Nephron (organoid): Measurements from ENCODE around the gene CHRM4.

ENCODE experiments used
- H3K27ac Mint-ChIP-seq, 3 experiments: 2 replicates each; pipeline ENCODE4 v1.8.0; 2020; ENCODE audit warnings: mixed read lengths in 3 of 3, mild to moderate bottlenecking in 2 of 3, moderate library complexity in 1 of 3
- H3K27me3 Mint-ChIP-seq: 2 replicates; pipeline ENCODE4 v1.8.0; 2021; ENCODE audit warnings: low read depth, mild to moderate bottlenecking, moderate library complexity, mixed read lengths
- H3K36me3 Mint-ChIP-seq: 2 replicates; pipeline ENCODE4 v1.8.0; 2020; ENCODE audit warnings: low read depth, mixed read lengths
- H3K4me1 Mint-ChIP-seq: 2 replicates; pipeline ENCODE4 v1.8.0; 2020; ENCODE audit warnings: mixed read lengths
- H3K4me3 Mint-ChIP-seq, 3 experiments: 2 replicates each; pipeline ENCODE4 v1.8.0; 2020; ENCODE audit warnings: mild to moderate bottlenecking in 3 of 3, mixed read lengths in 3 of 3, moderate library complexity in 2 of 3
- H3K9me3 Mint-ChIP-seq: 2 replicates; pipeline ENCODE4 v1.8.0; 2020; ENCODE audit warnings: mixed read lengths
- CTCF ChIP-seq, 3 experiments: fragments of 200-600 bp; sonication (generic); IDR thresholded peaks; one replicate each; pipeline ENCODE4 v1.5.0; 2021; ENCODE audit warnings: antibody characterized with exemption in 3 of 3; ENCODE audit not compliant: unreplicated experiment in 3 of 3

Gene CHRM4

DNA sequence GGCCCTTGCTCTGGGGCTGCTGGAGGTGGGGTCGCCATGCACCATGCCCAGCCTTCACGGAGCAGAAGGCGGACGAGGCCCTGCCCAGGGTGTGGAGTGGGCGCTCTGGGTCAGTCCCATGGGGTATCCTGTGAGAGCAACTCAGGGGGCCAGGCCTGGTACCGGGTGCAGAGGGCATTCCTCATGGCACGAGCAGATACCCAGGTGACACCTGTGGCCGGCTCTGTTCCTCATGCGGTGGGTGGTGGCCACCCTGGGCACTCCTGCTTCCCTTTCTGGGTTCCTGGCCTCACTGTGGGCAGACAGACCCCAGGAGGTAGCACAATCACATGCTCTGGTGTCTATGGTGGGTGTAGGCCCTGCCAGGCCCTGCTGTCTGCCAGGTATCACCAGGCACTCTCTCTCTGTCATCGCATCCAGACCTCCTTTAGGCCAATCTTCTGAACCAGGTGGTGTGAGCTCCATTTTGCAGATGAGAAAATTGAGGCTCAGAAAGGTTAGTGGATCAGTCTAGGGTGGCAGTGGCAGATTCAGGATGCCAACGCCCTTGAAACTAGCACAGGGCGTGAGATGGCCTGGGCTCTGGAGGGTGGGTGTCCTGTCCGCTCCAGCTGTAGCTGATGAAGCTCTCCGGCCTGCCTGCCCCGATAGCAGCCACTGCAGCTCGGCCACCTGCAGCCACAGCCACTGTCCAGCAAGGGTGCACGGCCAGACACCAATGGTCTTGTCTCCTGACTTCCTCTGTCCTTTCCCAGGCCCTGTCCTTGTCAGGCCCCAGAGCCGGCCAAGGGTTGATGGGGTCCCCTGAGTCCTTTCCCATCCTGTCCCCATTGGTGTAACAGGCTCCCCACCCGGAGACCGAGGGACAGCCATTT, 29.2 kb downstream of the CHRM4 start:
- H3K27ac Mint-ChIP-seq, result peak overlapping the region; percentile 40 to 84 (median 70)
- no peaks in the 10 kb centered on the region for H3K36me3 Mint-ChIP-seq
- H3K4me3 Mint-ChIP-seq, result peak overlapping the region; percentile 29 to 74 (median 56)
- no peaks in the 10 kb centered on the region for H3K27me3 Mint-ChIP-seq
- H3K9me3 Mint-ChIP-seq, result no peaks in the 10 kb centered on the region
- peaks cover 45% of the 10 kb centered on the region for H3K4me1 Mint-ChIP-seq
- no peak for TF ChIP-seq CTCF (IDR thresholded peaks at IDR 0.05; ENCODE audit: unreplicated experiment in 3 of 3)

- Mint-ChIP-seq H3K36me3 (no peaks in the 10 kb centered on the region), H3K27ac (peak overlapping the region; percentile 72 to 83 (median 74)), H3K4me1 (peaks cover 45% of the 10 kb centered on the region), H3K4me3 (peak overlapping the region; percentile 46 to 82 (median 56)), H3K9me3 (no peaks in the 10 kb centered on the region), H3K27me3 (no peaks in the 10 kb centered on the region)
- no peak for TF ChIP-seq CTCF (IDR thresholded peaks at IDR 0.05; ENCODE audit: unreplicated experiment in 3 of 3)
Measured at GRCh38 chr11:46361283-46362155, 30.1 kb downstream of the CHRM4 start.

GRCh38 chr11:46360878-46361277, 30.7 kb downstream of the CHRM4 start:
- no peaks in the 10 kb centered on the region for H3K36me3 Mint-ChIP-seq
- peak overlapping the region; percentile 72 to 83 (median 74) for H3K27ac Mint-ChIP-seq
- TF ChIP-seq CTCF (IDR thresholded peaks at IDR 0.05; ENCODE audit: unreplicated experiment in 3 of 3), result no peak
- H3K9me3 Mint-ChIP-seq, result no peaks in the 10 kb centered on the region
- peak overlapping the region; percentile 46 to 82 (median 56) for H3K4me3 Mint-ChIP-seq
- peaks cover 49% of the 10 kb centered on the region for H3K4me1 Mint-ChIP-seq
- no peaks in the 10 kb centered on the region for H3K27me3 Mint-ChIP-seq

DNA sequence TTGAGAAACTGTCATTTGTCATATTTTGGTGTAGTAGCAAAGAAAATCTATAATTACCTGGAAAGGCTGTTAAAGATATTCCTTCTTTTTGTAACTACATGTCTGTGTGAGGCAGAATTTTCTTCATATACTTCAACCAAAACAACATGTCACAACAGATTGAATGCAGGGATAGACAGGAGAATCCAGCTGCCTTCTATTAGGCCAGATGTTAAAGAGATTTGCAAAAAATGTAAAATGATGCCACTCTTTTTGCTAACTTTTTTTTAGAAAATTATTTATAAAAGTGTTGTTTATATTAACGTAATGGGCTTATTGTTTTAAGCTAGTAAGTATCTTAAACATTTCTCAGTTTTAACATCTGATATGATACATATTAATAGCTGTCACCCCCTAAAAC, 31.6 kb downstream of the CHRM4 start:
- Mint-ChIP-seq H3K4me3 (no peak overlapping the region), H3K9me3 (no peaks in the 10 kb centered on the region), H3K27ac (no peak overlapping the region), H3K27me3 (no peaks in the 10 kb centered on the region), H3K36me3 (no peaks in the 10 kb centered on the region), H3K4me1 (peaks cover 40% of the 10 kb centered on the region)
- no peak for TF ChIP-seq CTCF (IDR thresholded peaks at IDR 0.05; ENCODE audit: unreplicated experiment in 3 of 3)

DNA sequence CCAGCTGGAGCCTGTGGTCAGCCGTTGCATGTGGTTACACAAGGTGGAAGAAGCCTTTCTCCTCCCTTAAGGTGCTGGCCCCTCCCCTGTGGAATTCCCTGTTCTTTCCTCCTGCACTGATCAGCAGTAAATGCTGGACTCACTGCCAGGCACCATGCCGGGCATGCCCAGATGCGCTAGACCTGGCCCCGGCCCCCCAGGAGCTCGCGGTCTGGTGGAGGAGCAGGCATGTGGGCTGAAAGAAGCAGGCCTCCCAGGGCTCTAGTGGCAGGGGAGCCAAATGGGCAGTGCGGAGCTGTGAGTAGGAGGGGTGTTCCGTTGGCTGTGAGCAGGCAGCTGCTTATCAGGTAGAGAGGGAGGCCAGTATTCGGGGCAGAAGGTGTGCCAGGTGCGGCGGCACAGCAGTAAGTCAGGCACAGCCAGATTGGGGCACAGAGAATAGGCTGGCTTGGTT, 34.1 kb downstream of the CHRM4 start:
- Mint-ChIP-seq H3K36me3 (no peaks in the 10 kb centered on the region), H3K4me3 (no peak overlapping the region), H3K27me3 (no peaks in the 10 kb centered on the region), H3K27ac (peak overlapping the region; percentile 28 to 82 (median 63)), H3K9me3 (no peaks in the 10 kb centered on the region), H3K4me1 (peaks cover 41% of the 10 kb centered on the region)
- no peak for TF ChIP-seq CTCF (IDR thresholded peaks at IDR 0.05; ENCODE audit: unreplicated experiment in 3 of 3)
